Liver (tissue), 9 donors: ENCODE data around the gene N4BP3. TPM values are rescaled to one million over a fixed set of nuclear protein-coding genes. Genes with fewer than 3 reads are reported as not detected.

Experiments
- DNase-seq: peaks from one replicate; pipeline ENCODE4 v3.0.0-alpha.2; 2017; ENCODE audit warnings: low spot score
- H3K27ac ChIP-seq, 2 donors: one replicate each; pipeline ENCODE4 v1.7.0; 2013; ENCODE audit warnings: inconsistent platforms in 2 of 2, low read length in 2 of 2, control low read depth in 1 of 2, low read depth in 1 of 2, mild to moderate bottlenecking in 1 of 2
- H3K27me3 ChIP-seq, 4 donors: one replicate each; pipeline versions ENCODE4 v1.6.1 to v1.7.0; 2013; ENCODE audit warnings: low read length in 3 of 4, inconsistent platforms in 1 of 4, mild to moderate bottlenecking in 1 of 4, moderate library complexity in 1 of 4; ENCODE audit not compliant: control insufficient read depth in 4 of 4, insufficient read depth in 4 of 4
- H3K36me3 ChIP-seq, 4 donors: one replicate each; pipeline versions ENCODE4 v1.6.1 to v1.7.0; 2013; ENCODE audit warnings: low read length in 3 of 4, mild to moderate bottlenecking in 3 of 4, low read depth in 1 of 4, moderate library complexity in 1 of 4; ENCODE audit not compliant: control insufficient read depth in 4 of 4, insufficient read depth in 3 of 4
- H3K4me1 ChIP-seq, 4 donors: one replicate each; pipeline versions ENCODE4 v1.6.1 to v1.7.0; 2013; ENCODE audit warnings: low read length in 3 of 4, mild to moderate bottlenecking in 3 of 4, moderate library complexity in 1 of 4; ENCODE audit not compliant: control insufficient read depth in 4 of 4, insufficient read depth in 4 of 4
- H3K4me3 ChIP-seq, 3 donors: one replicate each; pipeline versions ENCODE4 v1.6.1 to v1.7.0; 2013; ENCODE audit warnings: low read length in 3 of 3, control low read depth in 1 of 3, low read depth in 1 of 3, mild to moderate bottlenecking in 1 of 3
- H3K9ac ChIP-seq, 2 donors: one replicate each; pipeline ENCODE4 v1.7.0; 2013; ENCODE audit warnings: low read length in 2 of 2, mild to moderate bottlenecking in 2 of 2, moderate library complexity in 2 of 2, control low read depth in 1 of 2, low read depth in 1 of 2
- H3K9me3 ChIP-seq, 4 donors: one replicate each; pipeline versions ENCODE4 v1.6.1 to v1.7.0; 2013; ENCODE audit warnings: low read length in 3 of 4; ENCODE audit not compliant: control insufficient read depth in 4 of 4
- ATF3 ChIP-seq: IDR thresholded peaks from 2 replicates; pipeline ENCODE4 v1.6.1; 2016; ENCODE audit warnings: antibody characterized with exemption
- CTCF ChIP-seq: fragments of 150-350 bp; IDR thresholded peaks from 2 replicates; pipeline ENCODE4 v1.5.1; 2017; ENCODE audit warnings: improper control_type of control experiment, low read depth, low read length; ENCODE audit not compliant: missing input control
- EGR1 ChIP-seq, 2 donors: IDR thresholded peaks; 2 replicates each; pipeline ENCODE4 v1.6.1; 2016 to 2018; ENCODE audit warnings: antibody characterized with exemption in 2 of 2, low read depth in 2 of 2
- FOXA1 ChIP-seq: IDR thresholded peaks from 2 replicates; pipeline ENCODE4 v1.6.1; 2016; ENCODE audit warnings: antibody characterized with exemption
- FOXA2 ChIP-seq: IDR thresholded peaks from 2 replicates; pipeline ENCODE4 v1.6.1; 2016; ENCODE audit warnings: antibody characterized with exemption
- GABPA ChIP-seq, 2 donors: IDR thresholded peaks in 1 of 2; conservative IDR thresholded peaks in 1 of 2; 2 replicates each; pipeline ENCODE4 v1.6.1; 2016; ENCODE audit warnings: antibody characterized with exemption in 2 of 2, mild to moderate bottlenecking in 1 of 2, moderate library complexity in 1 of 2
- HNF4A ChIP-seq, 2 donors: conservative IDR thresholded peaks; 2 replicates each; pipeline ENCODE4 v1.6.1; 2016; ENCODE audit warnings: antibody characterized with exemption in 2 of 2, mild to moderate bottlenecking in 2 of 2
- HNF4G ChIP-seq: IDR thresholded peaks from 2 replicates; pipeline ENCODE4 v1.6.1; 2016; ENCODE audit warnings: antibody characterized with exemption
- JUND ChIP-seq, 2 donors: IDR thresholded peaks; 2 replicates each; pipeline ENCODE4 v1.6.1; 2016; ENCODE audit warnings: antibody characterized with exemption in 2 of 2
- NR2F2 ChIP-seq: IDR thresholded peaks from 2 replicates; pipeline ENCODE4 v1.6.1; 2016; ENCODE audit warnings: antibody characterized with exemption
- RAD21 ChIP-seq, 2 donors: IDR thresholded peaks; 2 replicates each; pipeline ENCODE4 v1.6.1; 2016; ENCODE audit warnings: antibody characterized with exemption in 2 of 2, mild to moderate bottlenecking in 2 of 2
- REST ChIP-seq: IDR thresholded peaks from 2 replicates; pipeline ENCODE4 v1.6.1; 2016; ENCODE audit warnings: antibody characterized with exemption, mild to moderate bottlenecking
- RXRA ChIP-seq, 2 donors: IDR thresholded peaks; 2 replicates each; pipeline ENCODE4 v1.6.1; 2017 to 2018; ENCODE audit warnings: antibody characterized with exemption in 2 of 2, mild to moderate bottlenecking in 1 of 2
- SP1 ChIP-seq: IDR thresholded peaks from 2 replicates; pipeline ENCODE4 v1.6.1; 2018; ENCODE audit warnings: antibody characterized with exemption, mild to moderate bottlenecking
- TAF1 ChIP-seq: conservative IDR thresholded peaks from 2 replicates; pipeline ENCODE4 v1.6.1; 2016; ENCODE audit warnings: antibody characterized with exemption, mild to moderate bottlenecking
- YY1 ChIP-seq: IDR thresholded peaks from 2 replicates; pipeline ENCODE4 v1.6.1; 2016; ENCODE audit warnings: antibody characterized with exemption, mild to moderate bottlenecking
- WGBS: extraction: QIAGEN DNeasy Blood & Tissue Kit; methylation state at CpG from one replicate; pipeline ENCODE4 v1.1.7; 2013; 5-methylcytosine and 5-hydroxymethylcytosine counted together
- polyA plus RNA-seq, 2 donors: library from polyadenylated mRNA; stranded (reverse) in 1 of 2; unstranded in 1 of 2; fragments of 200-250 nt in 1 of 2; fragments of >200 nt in 1 of 2; fragmentation: Nextera tagmentation in 1 of 2; extraction: Ambion mirVana in 1 of 2; gene quantifications; one replicate each; pipeline versions ENCODE4 v1.2.1 to v1.2.3, GENCODE V29; 2013 to 2015
- total RNA-seq, 2 donors: library from RNA; depleted of rRNA; stranded (reverse); fragments of >200 nt; gene quantifications; one replicate each; pipeline ENCODE4 v1.2.3, GENCODE V29; 2014
- TF ChIP-seq, protein P1 (sequence below): IDR thresholded peaks from 2 replicates; pipeline ENCODE4 v1.6.1; 2016; ENCODE audit warnings: antibody characterized with exemption
- TF ChIP-seq, protein P2 (sequence below): IDR thresholded peaks from 2 replicates; pipeline ENCODE4 v1.6.1; 2016; ENCODE audit warnings: antibody characterized with exemption
- donor health status: healthy.
- donor health status: healthy.
- donor health status: healthy.
- donor health status: healthy.
- donor health status: healthy.

Gene N4BP3
- total and polyA plus RNA-seq, 4 donors = 0.06 to 0.28 (median 0.08) TPM; not detected in 1

DNA sequence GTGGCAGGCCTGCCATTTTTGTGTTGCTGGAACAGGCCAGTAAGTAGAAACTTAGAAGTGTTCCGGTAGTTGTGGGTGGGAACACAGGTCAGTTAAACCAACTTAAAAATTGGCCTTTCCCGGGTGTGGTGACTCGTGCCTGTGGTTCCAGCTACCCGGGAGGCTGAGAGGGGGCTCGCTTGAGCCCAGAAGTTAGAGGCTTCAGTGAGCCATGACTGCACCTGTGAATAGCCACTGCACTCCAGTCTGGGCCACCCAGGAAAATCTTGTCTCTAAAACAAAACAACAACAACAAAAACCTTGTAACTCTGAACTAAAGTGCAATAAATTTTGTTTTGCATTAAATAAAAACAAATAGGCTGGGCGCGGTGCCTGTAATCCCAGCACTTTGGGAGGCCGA lies 41.7 kb downstream of the N4BP3 start:
- H3K36me3 ChIP-seq = peaks cover 0 to 9% (median under 1%) of the 10 kb centered on the region in 4 donors
- no peak for TF ChIP-seq REST
- TF ChIP-seq NR2F2 = no peak
- TF ChIP-seq JUND (IDR thresholded peaks at IDR 0.05) = no peak
- no peak for TF ChIP-seq RXRA (IDR thresholded peaks at IDR 0.05)
- TF ChIP-seq ATF3 = no peak
- no peak for TF ChIP-seq FOXA2
- TF ChIP-seq FOXA1 = no peak
- TF ChIP-seq, protein P1, sequence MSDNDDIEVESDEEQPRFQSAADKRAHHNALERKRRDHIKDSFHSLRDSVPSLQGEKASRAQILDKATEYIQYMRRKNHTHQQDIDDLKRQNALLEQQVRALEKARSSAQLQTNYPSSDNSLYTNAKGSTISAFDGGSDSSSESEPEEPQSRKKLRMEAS = no peak
- no peak for TF ChIP-seq TAF1
- TF ChIP-seq CTCF = no peak
- no peak for TF ChIP-seq GABPA (IDR thresholded peaks at IDR 0.05 in 1 of 2, conservative IDR thresholded peaks at IDR 0.05 in 1 of 2)
- no peak for TF ChIP-seq RAD21 (IDR thresholded peaks at IDR 0.05)
- TF ChIP-seq, protein P2, sequence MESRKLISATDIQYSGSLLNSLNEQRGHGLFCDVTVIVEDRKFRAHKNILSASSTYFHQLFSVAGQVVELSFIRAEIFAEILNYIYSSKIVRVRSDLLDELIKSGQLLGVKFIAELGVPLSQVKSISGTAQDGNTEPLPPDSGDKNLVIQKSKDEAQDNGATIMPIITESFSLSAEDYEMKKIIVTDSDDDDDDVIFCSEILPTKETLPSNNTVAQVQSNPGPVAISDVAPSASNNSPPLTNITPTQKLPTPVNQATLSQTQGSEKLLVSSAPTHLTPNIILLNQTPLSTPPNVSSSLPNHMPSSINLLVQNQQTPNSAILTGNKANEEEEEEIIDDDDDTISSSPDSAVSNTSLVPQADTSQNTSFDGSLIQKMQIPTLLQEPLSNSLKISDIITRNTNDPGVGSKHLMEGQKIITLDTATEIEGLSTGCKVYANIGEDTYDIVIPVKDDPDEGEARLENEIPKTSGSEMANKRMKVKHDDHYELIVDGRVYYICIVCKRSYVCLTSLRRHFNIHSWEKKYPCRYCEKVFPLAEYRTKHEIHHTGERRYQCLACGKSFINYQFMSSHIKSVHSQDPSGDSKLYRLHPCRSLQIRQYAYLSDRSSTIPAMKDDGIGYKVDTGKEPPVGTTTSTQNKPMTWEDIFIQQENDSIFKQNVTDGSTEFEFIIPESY = no peak
- no peak for TF ChIP-seq HNF4G
- TF ChIP-seq HNF4A (conservative IDR thresholded peaks at IDR 0.05) = no peak
- H3K9ac ChIP-seq = no peak overlapping the region
- H3K4me3 ChIP-seq = no peak overlapping the region
- no peaks in the 10 kb centered on the region for H3K27me3 ChIP-seq
- H3K9me3 ChIP-seq = no peaks in the 10 kb centered on the region
- peaks cover 5 to 16% (median 11%) of the 10 kb centered on the region in 4 donors for H3K4me1 ChIP-seq
- H3K27ac ChIP-seq = no peak overlapping the region
- DNase-seq = no peak
- 93% methylated on average over 8 of the region's 8 CpGs for WGBS

- 89% methylated on average over 5 of the region's 5 CpGs for WGBS
- Histone ChIP-seq H3K27me3 (no peaks in the 10 kb centered on the region), H3K27ac (no peak overlapping the region), H3K4me3 (no peak overlapping the region), H3K9ac (no peak overlapping the region), H3K9me3 (no peaks in the 10 kb centered on the region), H3K36me3 (no peaks in the 10 kb centered on the region), H3K4me1 (peaks cover 0 to 7% (median 5%) of the 10 kb centered on the region in 4 donors)
- no peak for DNase-seq
- TF ChIP-seq JUND (IDR thresholded peaks at IDR 0.05) = no peak
- no peak for TF ChIP-seq FOXA2
- no peak for TF ChIP-seq GABPA (IDR thresholded peaks at IDR 0.05 in 1 of 2, conservative IDR thresholded peaks at IDR 0.05 in 1 of 2)
- TF ChIP-seq RAD21 (IDR thresholded peaks at IDR 0.05) = no peak
- no peak for TF ChIP-seq TAF1
- TF ChIP-seq SP1 = no peak
- TF ChIP-seq EGR1 (IDR thresholded peaks at IDR 0.05; ENCODE audit: low read depth in 2 of 2) = no peak
- TF ChIP-seq REST = no peak
- TF ChIP-seq YY1 = no peak
- TF ChIP-seq ATF3 = no peak
- no peak for TF ChIP-seq RXRA (IDR thresholded peaks at IDR 0.05)
- no peak for TF ChIP-seq HNF4G
- TF ChIP-seq, protein P2 = no peak
- no peak for TF ChIP-seq NR2F2
- no peak for TF ChIP-seq FOXA1
Measured at GRCh38 chr5:178160176-178160575, 46.8 kb downstream of the N4BP3 start.
